Transverse colon (tissue), 4 donors: ENCODE data around the gene GGN. TPM values are rescaled to one million over a fixed set of nuclear protein-coding genes. Genes with fewer than 3 reads are reported as not detected.
"Not testable (repeated sequence)": the region's sequence is repeated elsewhere in the genome, so short reads cannot be mapped to it uniquely, and the experiment has no call there.

Experiments
- DNase-seq: peaks from one replicate; pipeline ENCODE4 v3.0.0-alpha.2; 2019
- H3K27ac ChIP-seq, 4 donors: fragments of 200-600 bp; sonication (generic); 2 replicates each; pipeline ENCODE4 v1.5.1; 2016 to 2018; ENCODE audit warnings: inconsistent platforms in 4 of 4
- H3K27me3 ChIP-seq: fragments of 200-600 bp; sonication (generic); 2 replicates; pipeline ENCODE4 v1.5.1; 2017; ENCODE audit warnings: inconsistent platforms
- H3K36me3 ChIP-seq, 4 donors: fragments of 200-600 bp; sonication (generic); 2 replicates each; pipeline ENCODE4 v1.5.1; 2017 to 2019; ENCODE audit warnings: inconsistent platforms in 4 of 4
- H3K4me1 ChIP-seq, 4 donors: fragments of 200-600 bp; sonication (generic); 2 replicates each; pipeline ENCODE4 v1.5.1; 2017 to 2020; ENCODE audit warnings: inconsistent platforms in 4 of 4
- H3K4me3 ChIP-seq, 4 donors: fragments of 200-600 bp; sonication (generic); 1 replicate in 1 of 4; 2 replicates in 3 of 4; pipeline versions ENCODE4 v1.5.1 to v1.6.1; 2017 to 2019; ENCODE audit warnings: inconsistent platforms in 4 of 4
- H3K9me3 ChIP-seq, 2 donors: fragments of 200-600 bp; sonication (generic); 2 replicates each; pipeline ENCODE4 v1.5.1; 2017 to 2019; ENCODE audit warnings: inconsistent platforms in 2 of 2
- CTCF ChIP-seq, 5 experiments: fragments of 200-600 bp in 3 of 5; fragments of 450-650 bp in 2 of 5; sonication (generic) in 3 of 5; IDR thresholded peaks; 1 replicate in 2 of 5; 2 replicates in 3 of 5; pipeline ENCODE4 v1.5.1; 2016 to 2017; ENCODE audit warnings: antibody characterized with exemption in 5 of 5, inconsistent platforms in 3 of 5, mild to moderate bottlenecking in 2 of 5, moderate library complexity in 1 of 5
- EP300 ChIP-seq: sonication (generic); formaldehyde crosslinking; IDR thresholded peaks from one replicate; pipeline ENCODE4 v1.6.1; 2017; ENCODE audit warnings: antibody characterized with exemption, low read depth
- POLR2A ChIP-seq: fragments of 450-650 bp; IDR thresholded peaks from one replicate; pipeline ENCODE4 v1.6.1; 2016; ENCODE audit warnings: antibody characterized with exemption, mild to moderate bottlenecking, moderate library complexity
- POLR2AphosphoS5 ChIP-seq, 3 donors: sonication (generic); formaldehyde crosslinking; IDR thresholded peaks; one replicate each; pipeline ENCODE4 v1.6.1; 2016; ENCODE audit warnings: antibody characterized with exemption in 3 of 3
- WGBS, 2 donors: methylation state at CpG; one replicate each; pipeline ENCODE4 v1.1.5; 2018; ENCODE audit warnings: low coverage in 1 of 2; 5-methylcytosine and 5-hydroxymethylcytosine counted together
- in situ Hi-C, 4 donors: fragments of 200-750 bp; cut with MboI; loops; one replicate each; pipeline versions ENCODE4 v1.15.0 to v1.15.1; 2017; ENCODE audit warnings: low sequenced_read_pairs in 3 of 4, low pct_ligation_motif_present in 1 of 4, low pct_unique_long_range_greater_than_20kb in 1 of 4
- intact Hi-C: fragments of 100-400 bp; cut with DNase I; formaldehyde crosslinking; loops from one replicate; pipeline ENCODE4 v1.15.1; 2023; ENCODE audit warnings: low total_unique reads
- total RNA-seq, 4 donors: library from RNA; depleted of rRNA; stranded (reverse); fragments of >200 nt; gene quantifications; one replicate each; pipeline ENCODE4 v1.1.0, GENCODE V29; 2016

Gene GGN
- total RNA-seq, 4 donors from 2014 or later: not detected

- H3K27ac ChIP-seq: no peak overlapping the region
- H3K9me3 ChIP-seq: no peaks in the 10 kb centered on the region
- intact Hi-C loops (no loop called here), in situ Hi-C loops (loop anchor here (10.0 to 25.0 kb wide), 4 partner anchors 111 to 549 kb away; partner anchors contain the start of genes MRPS12 (in 2 of the 4), SARS2 (in 2 of the 4), EIF3K (in 1 of the 4) and MAP4K1 (in 1 of the 4))
- peaks cover 12% of the 10 kb centered on the region for H3K27me3 ChIP-seq
- H3K4me3 ChIP-seq: no peak overlapping the region
- no peak for TF ChIP-seq POLR2AphosphoS5 (IDR thresholded peaks at IDR 0.05)
- no peak for TF ChIP-seq POLR2A
- no peak for TF ChIP-seq CTCF (IDR thresholded peaks at IDR 0.05)
- TF ChIP-seq EP300: no peak
- no peaks in the 10 kb centered on the region for H3K36me3 ChIP-seq
- peaks cover 4 to 10% (median 7%) of the 10 kb centered on the region in 4 donors for H3K4me1 ChIP-seq
- no peak for DNase-seq
- WGBS, 2 donors: 89% methylated on average over 6 of the region's 6 CpGs; no CpG with 5 or more reads in 1 of the 2 donors
Measured at GRCh38 chr19:38413416-38413815, 25.6 kb upstream of the GGN start.

GRCh38 chr19:38412961-38413360 lies 25.1 kb upstream of the GGN start:
- DNase-seq: no peak
- Histone ChIP-seq H3K9me3 (no peaks in the 10 kb centered on the region), H3K36me3 (no peaks in the 10 kb centered on the region), H3K27ac (no peak overlapping the region), H3K27me3 (peaks cover 7% of the 10 kb centered on the region), H3K4me3 (no peak overlapping the region), H3K4me1 (peaks cover 1 to 5% (median 3%) of the 10 kb centered on the region in 4 donors)
- intact Hi-C loops: no loop called here
- WGBS, 2 donors: 74% methylated on average over 11 of the region's 11 CpGs; no CpG with 5 or more reads in 1 of the 2 donors
- in situ Hi-C loops: loop anchor here (10.0 to 25.0 kb wide), 4 partner anchors 112 to 549 kb away; partner anchors contain the start of genes MRPS12 (in 2 of the 4), SARS2 (in 2 of the 4), EIF3K (in 1 of the 4) and MAP4K1 (in 1 of the 4)
- no peak for TF ChIP-seq EP300
- TF ChIP-seq POLR2AphosphoS5 (IDR thresholded peaks at IDR 0.05): no peak
- TF ChIP-seq CTCF (IDR thresholded peaks at IDR 0.05): no peak
- TF ChIP-seq POLR2A: no peak

GRCh38 chr19:38412491-38412890 lies 24.7 kb upstream of the GGN start:
- H3K27ac ChIP-seq: no peak overlapping the region
- H3K4me3 ChIP-seq: no peak overlapping the region
- H3K9me3 ChIP-seq: no peaks in the 10 kb centered on the region
- DNase-seq: no peak
- H3K4me1 ChIP-seq: peaks cover 0 to under 1% (median 0%) of the 10 kb centered on the region in 4 donors
- WGBS, 2 donors: 80 to 95% methylated on average over 2 to 8 of the region's 8 CpGs
- intact Hi-C loops: no loop called here
- peaks cover 3% of the 10 kb centered on the region for H3K27me3 ChIP-seq
- TF ChIP-seq CTCF (IDR thresholded peaks at IDR 0.05): no peak
- no peak for TF ChIP-seq POLR2A
- TF ChIP-seq EP300: no peak
- TF ChIP-seq POLR2AphosphoS5 (IDR thresholded peaks at IDR 0.05): no peak
- H3K36me3 ChIP-seq: no peaks in the 10 kb centered on the region
- in situ Hi-C loops: loop anchor here (10.0 to 25.0 kb wide), 4 partner anchors 112 to 550 kb away; partner anchors contain the start of genes MRPS12 (in 2 of the 4), SARS2 (in 2 of the 4), EIF3K (in 1 of the 4) and MAP4K1 (in 1 of the 4)

GRCh38 chr19:38411898-38412297 lies 24.1 kb upstream of the GGN start:
- 20 to 83% methylated on average over 1 to 5 of the region's 5 CpGs for WGBS, 2 donors
- H3K9me3 ChIP-seq, intact Hi-C loops, H3K4me1 ChIP-seq, H3K36me3 ChIP-seq, H3K27ac ChIP-seq, H3K27me3 ChIP-seq, H3K4me3 ChIP-seq, DNase-seq: not testable (repeated sequence)
- in situ Hi-C loops: loop anchor here (10.0 to 25.0 kb wide), 4 partner anchors 113 to 550 kb away; partner anchors contain the start of genes MRPS12 (in 2 of the 4), SARS2 (in 2 of the 4), EIF3K (in 1 of the 4) and MAP4K1 (in 1 of the 4)
